Stimulated activated CD8-positive, alpha-beta memory T cell treated with anti-CD3 and anti-CD28 coated beads, Interleukin-2, amount 100 ng/mL, for 48 hours (primary cell): ENCODE results near the gene LRCH3.
A peak's percentile ranks its signal among the peaks of the same experiment; 100 is the strongest.
"Not testable (repeated sequence)": the region's sequence is repeated elsewhere in the genome, so short reads cannot be mapped to it uniquely, and the experiment has no call there.

ENCODE experiments used
- DNase-seq, 2 donors: peaks; one replicate each; pipeline ENCODE4 v3.0.0-alpha.2; 2020; ENCODE audit warnings: low read depth in 2 of 2

The LRCH3 gene

GRCh38 chr3:197883541-197883940 is 92.5 kb downstream of the LRCH3 start:
- DNase-seq = no peak

- DNase-seq = not testable (repeated sequence)
These were observed 93.3 kb downstream of the LRCH3 start for GRCh38 chr3:197884330-197884729.

- not testable (repeated sequence) for DNase-seq
These were observed 95.0 kb downstream of the LRCH3 start for GRCh38 chr3:197886052-197886451.

GRCh38 chr3:197887430-197888053 is 96.5 kb downstream of the LRCH3 start:
- not testable (repeated sequence) for DNase-seq

GRCh38 chr3:197888511-197888910 is 97.5 kb downstream of the LRCH3 start:
- DNase-seq = no peak

GRCh38 chr3:197889204-197889930 is 98.3 kb downstream of the LRCH3 start:
- no peak for DNase-seq

- DNase-seq = no peak
These were observed 99.6 kb downstream of the LRCH3 start for GRCh38 chr3:197890693-197891092.

- DNase-seq = no peak
These were observed 101.1 kb downstream of the LRCH3 start for GRCh38 chr3:197892162-197892561.

GRCh38 chr3:197896421-197896820 is 105.4 kb downstream of the LRCH3 start:
- DNase-seq = no peak

- DNase-seq = no peak
These were observed 108.9 kb downstream of the LRCH3 start for GRCh38 chr3:197899833-197900478.

GRCh38 chr3:197901626-197902025 is 110.6 kb downstream of the LRCH3 start:
- DNase-seq = no peak

GRCh38 chr3:197906023-197906849 is 115.2 kb downstream of the LRCH3 start:
- peak; percentile 74 to 81 for DNase-seq

GRCh38 chr3:197906850-197907187 is 115.8 kb downstream of the LRCH3 start:
- DNase-seq = no peak

GRCh38 chr3:197907196-197907595 is 116.1 kb downstream of the LRCH3 start:
- DNase-seq = no peak

GRCh38 chr3:197908550-197908949 is 117.5 kb downstream of the LRCH3 start:
- DNase-seq = not testable (repeated sequence)

- no peak for DNase-seq
These were observed 118.1 kb downstream of the LRCH3 start for GRCh38 chr3:197908957-197909701.

GRCh38 chr3:197912741-197913476 is 121.9 kb downstream of the LRCH3 start:
- no peak for DNase-seq

GRCh38 chr3:197913641-197914380 is 122.8 kb downstream of the LRCH3 start:
- no peak for DNase-seq

GRCh38 chr3:197921429-197922275 is 130.6 kb downstream of the LRCH3 start:
- DNase-seq = not testable (repeated sequence)
